K562 (cell line): ENCODE results near the gene OLIG2. TPM values are rescaled to one million over a fixed set of nuclear protein-coding genes. Genes with fewer than 3 reads are reported as not detected.
A peak's percentile ranks its signal among the peaks of the same experiment; 100 is the strongest.

Experiments
- ATAC-seq: fragments of 200-7000 bp; cut with Tn5 transposase; 3 replicates; pipeline ENCODE4 v1.9.1; 2020; ENCODE audit warnings: moderate library complexity
- BruUV-seq: library from RNA; stranded (reverse); fragments of 400-500 nt; replicated peaks from 2 replicates; lab custom pipeline; 2021; lab: Mats Ljungman, UMichigan
- CTCF ChIA-PET: fragments of 300-600 bp; formaldehyde crosslinking; extraction: SDS; loops from one replicate; lab custom pipeline; 2021; ENCODE audit warnings: low intra/inter-chr PET ratio; lab: Yijun Ruan, JAX
- POLR2A ChIA-PET: fragments of 300-600, 350-650 bp; sonication (Branson Sonifier 250); formaldehyde crosslinking; extraction: SDS; loops from one replicate; lab custom pipeline; 2021; ENCODE audit warnings: antibody characterized with exemption, inconsistent platforms; lab: Yijun Ruan, JAX
- DNase-seq, 4 experiments: peaks; one replicate each; pipeline versions ENCODE4 v3.0.0 to v3.0.0-alpha.2; 2011 to 2018; ENCODE audit warnings: low spot score in 3 of 4, mixed read lengths in 3 of 4; ENCODE audit errors: extremely low read depth in 1 of 4
- FAIRE-seq: peaks from 2 replicates; lab custom pipeline; 2011; peaks lifted over from hg19 to GRCh38; lab: Jason Lieb, UNC
- H2AFZ ChIP-seq: 2 replicates; pipeline ENCODE4 v1.6.0; 2011; ENCODE audit warnings: low read depth, low read length, control low read depth, inconsistent platforms
- H3K27ac ChIP-seq: fragments of 200-600 bp; 3 replicates; pipeline ENCODE4 v1.8.0; 2011; ENCODE audit warnings: low read depth, mild to moderate bottlenecking, control low read depth, inconsistent platforms, low read length, moderate library complexity, mixed read lengths; ENCODE audit errors: extremely low read depth
- H3K27me3 ChIP-seq, 2 experiments: fragments of 300-600 bp in 1 of 2; 2 replicates in 1 of 2; 3 replicates in 1 of 2; pipeline versions ENCODE4 v1.6.0 to v1.8.0; 2011; ENCODE audit warnings: inconsistent platforms in 2 of 2, low read length in 2 of 2, mild to moderate bottlenecking in 1 of 2, mixed read lengths in 1 of 2, moderate library complexity in 1 of 2; ENCODE audit not compliant: control insufficient read depth in 2 of 2, insufficient read depth in 2 of 2
- H3K36me3 ChIP-seq: fragments of 300-600 bp; 3 replicates; pipeline ENCODE4 v1.8.0; 2011; ENCODE audit warnings: mild to moderate bottlenecking, low read length, inconsistent platforms; ENCODE audit not compliant: control insufficient read depth, insufficient read depth
- H3K4me1 ChIP-seq, 2 experiments: fragments of 200-600 bp in 1 of 2; replicated peaks in 1 of 2; 2 replicates in 1 of 2; 3 replicates in 1 of 2; pipeline versions ENCODE4 v1.5.1 to v1.8.0; 2011; ENCODE audit warnings: inconsistent platforms in 2 of 2, low read length in 2 of 2, mild to moderate bottlenecking in 1 of 2, mixed read lengths in 1 of 2, moderate library complexity in 1 of 2; ENCODE audit not compliant: control insufficient read depth in 2 of 2, insufficient read depth in 2 of 2
- H3K4me2 ChIP-seq: 2 replicates; pipeline ENCODE4 v1.6.1; 2011; ENCODE audit warnings: low read length, control low read depth, inconsistent platforms, mixed read lengths; ENCODE audit not compliant: insufficient read depth
- H3K4me3 ChIP-seq: fragments of 200-600 bp; sonication (generic), shearing (Covaris generic); 2 replicates; pipeline ENCODE4 v1.5.1; 2016; ENCODE audit warnings: control low read depth, inconsistent platforms
- H3K79me2 ChIP-seq: fragments of 200-600 bp; 3 replicates; pipeline ENCODE4 v1.8.0; 2011; ENCODE audit warnings: low read length, inconsistent platforms; ENCODE audit not compliant: control insufficient read depth, insufficient read depth
- H3K9ac ChIP-seq, 2 experiments: 2 replicates each; pipeline versions ENCODE4 v1.6.0 to v1.6.1; 2011; ENCODE audit warnings: low read depth in 2 of 2, low read length in 2 of 2, control low read depth in 1 of 2, inconsistent platforms in 1 of 2, mild to moderate bottlenecking in 1 of 2, mixed read lengths in 1 of 2; ENCODE audit not compliant: insufficient read depth in 1 of 2
- H3K9me1 ChIP-seq: one replicate; pipeline ENCODE4 v1.6.0; 2011; ENCODE audit warnings: inconsistent platforms, mild to moderate bottlenecking, low read length, moderate library complexity; ENCODE audit not compliant: control insufficient read depth, insufficient read depth
- H3K9me3 ChIP-seq: replicated peaks from 2 replicates; pipeline ENCODE4 v1.5.1; 2011; ENCODE audit warnings: low read depth, low read length, inconsistent platforms; ENCODE audit not compliant: control insufficient read depth, insufficient read depth
- H4K20me1 ChIP-seq: replicated peaks from 2 replicates; pipeline ENCODE4 v1.6.1; 2011; ENCODE audit warnings: low read length, inconsistent platforms, mixed read lengths; ENCODE audit not compliant: control insufficient read depth, insufficient read depth
- E2F6 ChIP-seq, 2 experiments: IDR thresholded peaks; 2 replicates each; pipeline ENCODE4 v1.6.1; 2011; ENCODE audit warnings: borderline replicate concordance in 1 of 2, control low read depth in 1 of 2, low read depth in 1 of 2, low read length in 1 of 2, mild to moderate bottlenecking in 1 of 2, mixed read lengths in 1 of 2, moderate library complexity in 1 of 2; ENCODE audit not compliant: insufficient read depth in 1 of 2, insufficient read length in 1 of 2, poor library complexity in 1 of 2, severe bottlenecking in 1 of 2; ENCODE audit errors: extremely low read depth in 1 of 2
- L3MBTL2 ChIP-seq: fragments of 450-650 bp; IDR thresholded peaks from 2 replicates; pipeline ENCODE4 v1.6.1; 2016; ENCODE audit warnings: mild to moderate bottlenecking, moderate library complexity
- NFE2L1 ChIP-seq: fragments of 450-650 bp; IDR thresholded peaks from 2 replicates; pipeline ENCODE4 v1.6.1; 2016; ENCODE audit warnings: missing genetic modification characterization, low read depth, mild to moderate bottlenecking, missing compliant biosample characterization, moderate library complexity, borderline replicate concordance
- NRF1 ChIP-seq, 2 experiments: fragments of 450-650 bp; IDR thresholded peaks in 1 of 2; conservative IDR thresholded peaks in 1 of 2; 2 replicates each; pipeline ENCODE4 v1.6.1; 2014; ENCODE audit warnings: mild to moderate bottlenecking in 2 of 2
- RBFOX2 ChIP-seq: fragments of 200-400 bp; formaldehyde crosslinking; IDR thresholded peaks from 2 replicates; pipeline ENCODE4 v1.6.1; 2017; ENCODE audit warnings: low read depth, mild to moderate bottlenecking, low read length, moderate library complexity
- ZBTB9 ChIP-seq: fragments of 450-650 bp; formaldehyde crosslinking; IDR thresholded peaks from 2 replicates; pipeline ENCODE4 v1.4.0; 2020; ENCODE audit warnings: mild to moderate bottlenecking, moderate library complexity
- WGBS: fragments of 100-300 bp; shearing (Covaris generic); methylation state at CpG from one replicate; pipeline ENCODE4 v1.1.6; 2016; ENCODE audit warnings: low coverage, mixed read lengths; ENCODE audit not compliant: insufficient coverage; ENCODE audit errors: missing lambda C conversion rate; 5-methylcytosine and 5-hydroxymethylcytosine counted together
- in situ Hi-C: fragments of 300-500 bp; cut with MboI; formaldehyde crosslinking; loops from 4 replicates; pipeline ENCODE4 v1.15.0; 2018; ENCODE audit warnings: inconsistent platforms, mixed read lengths
- intact Hi-C: fragments of 100-400 bp; cut with micrococcal nuclease; formaldehyde crosslinking; loops from 2 replicates; pipeline ENCODE4 v1.14.2; 2022
- polyA plus RNA-seq, 8 experiments: library from polyadenylated mRNA; depleted of rRNA in 4 of 8; stranded (reverse) in 5 of 8; unstranded in 3 of 8; fragments of >200 nt; fragmentation: Nextera tagmentation in 2 of 8; fragmentation: Illumina TruSeq in 1 of 8; extraction: Ambion mirVana in 2 of 8; extraction: Trizol in 1 of 8; gene quantifications; 2 replicates each; pipeline versions ENCODE4 v1.2.1 to v1.2.3, GENCODE V29; 2011 to 2014; ENCODE audit warnings: inconsistent platforms in 1 of 8, missing spikeins in 1 of 8
- total RNA-seq, 7 experiments: library from RNA; depleted of rRNA in 6 of 7; stranded (reverse); fragments of >200 nt in 6 of 7; fragmentation: Illumina TruSeq in 2 of 7; extraction: Trizol in 2 of 7; gene quantifications; 2 replicates each; pipeline versions ENCODE4 v1.2.1 to v1.2.3, GENCODE V29; 2011 to 2021; ENCODE audit warnings: low replicate concordance in 1 of 7

The OLIG2 gene
- total and polyA plus RNA-seq, 9 of the 15 experiments (the other 6 are each of a cell fraction or from before 2014, with no cell fraction given): not detected

- Histone ChIP-seq H3K27me3 (peaks cover 49 to 62% of the 10 kb centered on the region in 2 experiments), H3K9ac (peak overlapping the region in 1 of 2 experiments; percentile 6; a peak in 1 of 4 replicates), H4K20me1 (no peaks in the 10 kb centered on the region; the same call in 1 of the 2 replicates), H3K4me3 (no peak overlapping the region), H2AFZ (no peak overlapping the region), H3K9me3 (no peaks in the 10 kb centered on the region), H3K9me1 (no peaks in the 10 kb centered on the region), H3K79me2 (no peaks in the 10 kb centered on the region), H3K27ac (no peak overlapping the region), H3K4me2 (no peak overlapping the region), H3K4me1 (peaks cover 0 to 19% of the 10 kb centered on the region in 2 experiments; a peak in 1 of 5 replicates), H3K36me3 (no peaks in the 10 kb centered on the region)
- CTCF ChIA-PET: no interaction called here
- ATAC-seq (peak; percentile 74), DNase-seq (peak in 2 of 4 experiments; percentile 36 to 49), FAIRE-seq (no peak)
- in situ Hi-C loops: no loop called here
- WGBS: 3% methylated on average over 46 of the region's 55 CpGs
- POLR2A ChIA-PET: no interaction called here
- peak in 1 of 2 experiments; percentile 55 for TF ChIP-seq E2F6 (IDR thresholded peaks at IDR 0.05; ENCODE audit: borderline replicate concordance in 1 of 2, extremely low read depth in 1 of 2, insufficient read depth in 1 of 2, insufficient read length in 1 of 2, low read depth in 1 of 2, low read length in 1 of 2, poor library complexity in 1 of 2, severe bottlenecking in 1 of 2)
- TF ChIP-seq RBFOX2: no peak
- TF ChIP-seq NFE2L1 (tag): no peak
- TF ChIP-seq L3MBTL2: peak; percentile 56
- 0 out of 4 replicates have a peak, but pooled peaks of 1 of the 2 experiments have one; percentile 18 for TF ChIP-seq NRF1 (conservative IDR thresholded peaks at IDR 0.05 in 1 of 2, IDR thresholded peaks at IDR 0.05 in 1 of 2)
- TF ChIP-seq ZBTB9: no peak
- no TSS peak for BruUV-seq
- intact Hi-C loops: no loop called here
These were observed 5.7 kb upstream of the OLIG2 start for GRCh38 chr21:33019885-33020557.
